WTC11 (cell line): Measurements from ENCODE around the gene MPI. TPM values are rescaled to one million over a fixed set of nuclear protein-coding genes. Genes with fewer than 3 reads are reported as not detected.
"Not testable (repeated sequence)": the region's sequence is repeated elsewhere in the genome, so short reads cannot be mapped to it uniquely, and the experiment has no call there.

Source experiments
- ATAC-seq: fragments of 200-7000 bp; cut with Tn5 transposase; 2 replicates; pipeline ENCODE4 v1.10.0; 2021; ENCODE audit warnings: mild to moderate bottlenecking, moderate library complexity
- CTCF ChIA-PET: fragments of 300-600 bp; sonication (Branson Sonifier 250); formaldehyde crosslinking; loops from one replicate; lab custom pipeline; 2021; ENCODE audit warnings: antibody characterized with exemption; lab: Charles Lee
- POLR2A ChIA-PET: fragments of 350-600 bp; sonication (Branson Sonifier 250); formaldehyde crosslinking; loops from one replicate; lab custom pipeline; 2021; ENCODE audit warnings: antibody characterized with exemption; lab: Charles Lee
- DNase-seq: peaks from one replicate; pipeline ENCODE4 v3.0.0; 2021; ENCODE audit warnings: low spot score
- H3K27ac Mint-ChIP-seq: 2 replicates; pipeline ENCODE4 v1.8.0; 2021; ENCODE audit warnings: mixed read lengths
- H3K27me3 Mint-ChIP-seq: 2 replicates; pipeline ENCODE4 v1.8.0; 2021; ENCODE audit warnings: low read depth, mild to moderate bottlenecking, moderate library complexity, mixed read lengths
- H3K36me3 Mint-ChIP-seq: 2 replicates; pipeline ENCODE4 v1.8.0; 2021; ENCODE audit warnings: mixed read lengths
- H3K4me1 Mint-ChIP-seq: 2 replicates; pipeline ENCODE4 v1.8.0; 2022; ENCODE audit warnings: mixed read lengths
- H3K4me3 Mint-ChIP-seq: 2 replicates; pipeline ENCODE4 v1.8.0; 2021; ENCODE audit warnings: mild to moderate bottlenecking, moderate library complexity, mixed read lengths
- H3K9me3 Mint-ChIP-seq: 2 replicates; pipeline ENCODE4 v1.8.0; 2021; ENCODE audit warnings: mixed read lengths
- GABPB1 ChIP-seq: sonication (generic); formaldehyde crosslinking; IDR thresholded peaks from 2 replicates; pipeline ENCODE4 v1.8.1; 2023; ENCODE audit warnings: mild to moderate bottlenecking, missing genetic modification reagents
- GTF2I ChIP-seq: fragments of 250-450 bp; sonication (Bioruptor Pico); conservative IDR thresholded peaks from 2 replicates; pipeline ENCODE4 v1.4.0; 2021; ENCODE audit warnings: mild to moderate bottlenecking
- IRF2 ChIP-seq: sonication (generic); formaldehyde crosslinking; IDR thresholded peaks from 2 replicates; pipeline ENCODE4 v1.8.0; 2022; ENCODE audit warnings: low read depth, missing genetic modification reagents, borderline replicate concordance
- JUN ChIP-seq: sonication (generic); formaldehyde crosslinking; IDR thresholded peaks from 2 replicates; pipeline ENCODE4 v1.8.0; 2023; ENCODE audit warnings: mild to moderate bottlenecking, missing genetic modification reagents
- SOX15 ChIP-seq: fragments of 250-450 bp; sonication (Bioruptor Pico); IDR thresholded peaks from 2 replicates; pipeline ENCODE4 v1.9.0; 2021; ENCODE audit warnings: mild to moderate bottlenecking
- TEAD4 ChIP-seq: sonication (generic); formaldehyde crosslinking; IDR thresholded peaks from 2 replicates; pipeline ENCODE4 v1.8.0; 2022; ENCODE audit warnings: mild to moderate bottlenecking, missing genetic modification reagents
- TP53 ChIP-seq: sonication (generic); formaldehyde crosslinking; IDR thresholded peaks from 2 replicates; pipeline ENCODE4 v1.8.1; 2023; ENCODE audit warnings: mild to moderate bottlenecking, missing genetic modification reagents
- ZNF121 ChIP-seq: sonication (generic); formaldehyde crosslinking; IDR thresholded peaks from 2 replicates; pipeline ENCODE4 v1.8.0; 2023; ENCODE audit warnings: missing genetic modification reagents
- ZNF232 ChIP-seq: sonication (generic); formaldehyde crosslinking; IDR thresholded peaks from 2 replicates; pipeline ENCODE4 v1.8.0; 2022; ENCODE audit warnings: mild to moderate bottlenecking, missing genetic modification reagents
- ZNF396 ChIP-seq: fragments of 250-450 bp; sonication (Bioruptor Pico); IDR thresholded peaks from 2 replicates; pipeline ENCODE4 v1.8.0; 2021; ENCODE audit warnings: mild to moderate bottlenecking, moderate library complexity, borderline replicate concordance
- total RNA-seq: library from RNA; stranded (reverse); gene quantifications from 3 replicates; pipeline ENCODE4 v1.2.3, GENCODE V29; 2021
- TF ChIP-seq, protein P1 (sequence below): sonication (generic); formaldehyde crosslinking; IDR thresholded peaks from 2 replicates; pipeline ENCODE4 v1.8.0; 2022; ENCODE audit warnings: mild to moderate bottlenecking, missing genetic modification reagents
- TF ChIP-seq, protein P2 (sequence below): sonication (generic); formaldehyde crosslinking; conservative IDR thresholded peaks from 2 replicates; pipeline ENCODE4 v1.8.1; 2023; ENCODE audit warnings: mild to moderate bottlenecking, low read depth, missing genetic modification reagents, moderate library complexity
- TF ChIP-seq, protein P3 (sequence below): sonication (generic); formaldehyde crosslinking; conservative IDR thresholded peaks from 2 replicates; pipeline ENCODE4 v1.8.1; 2022; ENCODE audit warnings: mild to moderate bottlenecking, missing genetic modification reagents
- TF ChIP-seq, protein P4 (sequence below): fragments of 250-450 bp; sonication (Bioruptor Pico); IDR thresholded peaks from 2 replicates; pipeline ENCODE4 v1.9.0; 2021; ENCODE audit warnings: mild to moderate bottlenecking, borderline replicate concordance
- TF ChIP-seq, protein P5 (sequence below): sonication (generic); formaldehyde crosslinking; IDR thresholded peaks from 2 replicates; pipeline ENCODE4 v1.8.1; 2023; ENCODE audit warnings: mild to moderate bottlenecking, missing genetic modification reagents, borderline replicate concordance

The MPI gene
- total RNA-seq, 1 experiment from 2014 or later: 36.3 TPM

DNA sequence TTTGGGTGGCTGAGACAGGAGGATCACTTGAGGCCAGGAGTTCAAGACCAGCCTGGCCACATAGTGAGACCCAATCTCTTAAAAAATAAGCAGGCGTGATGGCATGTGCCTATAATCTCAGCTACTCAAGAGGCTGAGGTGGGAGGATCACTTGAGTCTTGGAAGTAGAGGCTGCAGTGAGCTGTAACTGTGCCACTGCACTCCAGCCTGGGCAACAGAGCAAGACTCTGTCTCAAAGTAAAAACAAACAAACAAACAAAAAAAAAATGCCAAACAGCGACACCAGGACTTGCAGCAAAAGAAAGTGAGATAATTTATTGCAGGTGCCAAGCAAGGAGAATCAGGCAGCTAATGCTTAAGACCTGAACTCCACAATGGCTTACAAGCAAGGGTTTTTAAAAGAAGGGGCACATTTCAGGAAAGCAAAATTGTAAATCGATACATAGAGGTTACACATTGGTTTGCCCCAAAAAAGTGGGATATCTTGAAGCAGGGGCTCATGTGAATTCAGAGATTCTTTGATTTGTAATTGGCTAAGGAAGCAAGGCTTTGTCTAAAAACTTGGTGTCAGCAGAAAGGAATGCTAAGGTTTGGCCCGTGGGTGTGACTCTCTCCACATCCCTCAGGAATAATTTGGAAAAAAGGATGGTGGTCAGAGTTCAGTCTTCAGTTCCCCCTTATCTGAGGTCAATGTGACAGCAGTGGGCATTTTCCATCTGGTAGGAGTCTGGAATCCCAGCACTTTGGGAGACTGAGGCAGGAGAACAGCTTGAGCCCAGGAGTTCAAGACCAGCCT lies 5.2 kb upstream of the MPI start:
- no peak for ATAC-seq
- H3K4me3 Mint-ChIP-seq: no peak overlapping the region
- peaks cover 5% of the 10 kb centered on the region; the same call in 1 of the 2 replicates for H3K36me3 Mint-ChIP-seq
- TF ChIP-seq, protein P1, sequence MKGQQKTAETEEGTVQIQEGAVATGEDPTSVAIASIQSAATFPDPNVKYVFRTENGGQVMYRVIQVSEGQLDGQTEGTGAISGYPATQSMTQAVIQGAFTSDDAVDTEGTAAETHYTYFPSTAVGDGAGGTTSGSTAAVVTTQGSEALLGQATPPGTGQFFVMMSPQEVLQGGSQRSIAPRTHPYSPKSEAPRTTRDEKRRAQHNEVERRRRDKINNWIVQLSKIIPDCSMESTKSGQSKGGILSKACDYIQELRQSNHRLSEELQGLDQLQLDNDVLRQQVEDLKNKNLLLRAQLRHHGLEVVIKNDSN: no peak
- TF ChIP-seq TEAD4 (CRISPR knock-in tag) (no peak), JUN (CRISPR knock-in tag) (no peak), ZNF121 (CRISPR knock-in tag) (no peak), IRF2 (CRISPR knock-in tag) (no peak), SOX15 (no peak), ZNF396 (no peak), GABPB1 (CRISPR knock-in tag) (no peak), GTF2I (CRISPR knock-in tag) (no peak), TP53 (CRISPR knock-in tag) (no peak), ZNF232 (CRISPR knock-in tag) (no peak)
- TF ChIP-seq, protein P2, sequence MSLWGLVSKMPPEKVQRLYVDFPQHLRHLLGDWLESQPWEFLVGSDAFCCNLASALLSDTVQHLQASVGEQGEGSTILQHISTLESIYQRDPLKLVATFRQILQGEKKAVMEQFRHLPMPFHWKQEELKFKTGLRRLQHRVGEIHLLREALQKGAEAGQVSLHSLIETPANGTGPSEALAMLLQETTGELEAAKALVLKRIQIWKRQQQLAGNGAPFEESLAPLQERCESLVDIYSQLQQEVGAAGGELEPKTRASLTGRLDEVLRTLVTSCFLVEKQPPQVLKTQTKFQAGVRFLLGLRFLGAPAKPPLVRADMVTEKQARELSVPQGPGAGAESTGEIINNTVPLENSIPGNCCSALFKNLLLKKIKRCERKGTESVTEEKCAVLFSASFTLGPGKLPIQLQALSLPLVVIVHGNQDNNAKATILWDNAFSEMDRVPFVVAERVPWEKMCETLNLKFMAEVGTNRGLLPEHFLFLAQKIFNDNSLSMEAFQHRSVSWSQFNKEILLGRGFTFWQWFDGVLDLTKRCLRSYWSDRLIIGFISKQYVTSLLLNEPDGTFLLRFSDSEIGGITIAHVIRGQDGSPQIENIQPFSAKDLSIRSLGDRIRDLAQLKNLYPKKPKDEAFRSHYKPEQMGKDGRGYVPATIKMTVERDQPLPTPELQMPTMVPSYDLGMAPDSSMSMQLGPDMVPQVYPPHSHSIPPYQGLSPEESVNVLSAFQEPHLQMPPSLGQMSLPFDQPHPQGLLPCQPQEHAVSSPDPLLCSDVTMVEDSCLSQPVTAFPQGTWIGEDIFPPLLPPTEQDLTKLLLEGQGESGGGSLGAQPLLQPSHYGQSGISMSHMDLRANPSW: no peak
- TF ChIP-seq, protein P3, sequence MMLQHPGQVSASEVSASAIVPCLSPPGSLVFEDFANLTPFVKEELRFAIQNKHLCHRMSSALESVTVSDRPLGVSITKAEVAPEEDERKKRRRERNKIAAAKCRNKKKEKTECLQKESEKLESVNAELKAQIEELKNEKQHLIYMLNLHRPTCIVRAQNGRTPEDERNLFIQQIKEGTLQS (CRISPR knock-in tag): no peak
- TF ChIP-seq, protein P4, sequence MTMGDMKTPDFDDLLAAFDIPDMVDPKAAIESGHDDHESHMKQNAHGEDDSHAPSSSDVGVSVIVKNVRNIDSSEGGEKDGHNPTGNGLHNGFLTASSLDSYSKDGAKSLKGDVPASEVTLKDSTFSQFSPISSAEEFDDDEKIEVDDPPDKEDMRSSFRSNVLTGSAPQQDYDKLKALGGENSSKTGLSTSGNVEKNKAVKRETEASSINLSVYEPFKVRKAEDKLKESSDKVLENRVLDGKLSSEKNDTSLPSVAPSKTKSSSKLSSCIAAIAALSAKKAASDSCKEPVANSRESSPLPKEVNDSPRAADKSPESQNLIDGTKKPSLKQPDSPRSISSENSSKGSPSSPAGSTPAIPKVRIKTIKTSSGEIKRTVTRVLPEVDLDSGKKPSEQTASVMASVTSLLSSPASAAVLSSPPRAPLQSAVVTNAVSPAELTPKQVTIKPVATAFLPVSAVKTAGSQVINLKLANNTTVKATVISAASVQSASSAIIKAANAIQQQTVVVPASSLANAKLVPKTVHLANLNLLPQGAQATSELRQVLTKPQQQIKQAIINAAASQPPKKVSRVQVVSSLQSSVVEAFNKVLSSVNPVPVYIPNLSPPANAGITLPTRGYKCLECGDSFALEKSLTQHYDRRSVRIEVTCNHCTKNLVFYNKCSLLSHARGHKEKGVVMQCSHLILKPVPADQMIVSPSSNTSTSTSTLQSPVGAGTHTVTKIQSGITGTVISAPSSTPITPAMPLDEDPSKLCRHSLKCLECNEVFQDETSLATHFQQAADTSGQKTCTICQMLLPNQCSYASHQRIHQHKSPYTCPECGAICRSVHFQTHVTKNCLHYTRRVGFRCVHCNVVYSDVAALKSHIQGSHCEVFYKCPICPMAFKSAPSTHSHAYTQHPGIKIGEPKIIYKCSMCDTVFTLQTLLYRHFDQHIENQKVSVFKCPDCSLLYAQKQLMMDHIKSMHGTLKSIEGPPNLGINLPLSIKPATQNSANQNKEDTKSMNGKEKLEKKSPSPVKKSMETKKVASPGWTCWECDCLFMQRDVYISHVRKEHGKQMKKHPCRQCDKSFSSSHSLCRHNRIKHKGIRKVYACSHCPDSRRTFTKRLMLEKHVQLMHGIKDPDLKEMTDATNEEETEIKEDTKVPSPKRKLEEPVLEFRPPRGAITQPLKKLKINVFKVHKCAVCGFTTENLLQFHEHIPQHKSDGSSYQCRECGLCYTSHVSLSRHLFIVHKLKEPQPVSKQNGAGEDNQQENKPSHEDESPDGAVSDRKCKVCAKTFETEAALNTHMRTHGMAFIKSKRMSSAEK (CRISPR knock-in tag): no peak
- DNase-seq: no peak
- ChIA-PET CTCF (interaction anchor here (0.6 to 4.2 kb wide), 2 partner anchors 17 to 108 kb away, joined by 3 to 27 read pairs; no protein-coding TSS in a partner anchor), POLR2A (no interaction called here)
- no peak overlapping the region for H3K27ac Mint-ChIP-seq
- peaks cover 14% of the 10 kb centered on the region for H3K4me1 Mint-ChIP-seq
- H3K27me3 Mint-ChIP-seq: peaks cover 8% of the 10 kb centered on the region
- peaks cover 6% of the 10 kb centered on the region for H3K9me3 Mint-ChIP-seq

DNA sequence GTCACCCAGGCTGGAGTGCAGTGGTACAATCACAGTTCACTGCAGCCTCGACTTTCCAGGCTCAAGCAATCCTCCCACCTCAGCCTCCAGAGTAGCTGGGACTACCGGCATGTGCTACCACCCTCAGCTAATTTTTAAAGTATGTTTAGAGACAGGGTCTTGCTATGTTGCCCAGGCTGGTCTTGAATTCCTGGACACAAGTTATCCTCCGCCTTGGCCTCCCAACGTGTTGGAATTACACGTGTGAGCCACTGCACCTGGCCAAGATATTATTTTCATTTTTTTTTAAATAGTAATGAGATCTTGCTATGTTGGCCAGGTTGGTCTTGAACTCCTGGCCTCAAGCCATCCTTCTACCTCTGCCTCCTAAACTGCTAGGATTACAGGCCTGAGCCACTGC lies 4.4 kb upstream of the MPI start:
- H3K9me3 Mint-ChIP-seq: peaks cover 6% of the 10 kb centered on the region
- TF ChIP-seq, protein P5, sequence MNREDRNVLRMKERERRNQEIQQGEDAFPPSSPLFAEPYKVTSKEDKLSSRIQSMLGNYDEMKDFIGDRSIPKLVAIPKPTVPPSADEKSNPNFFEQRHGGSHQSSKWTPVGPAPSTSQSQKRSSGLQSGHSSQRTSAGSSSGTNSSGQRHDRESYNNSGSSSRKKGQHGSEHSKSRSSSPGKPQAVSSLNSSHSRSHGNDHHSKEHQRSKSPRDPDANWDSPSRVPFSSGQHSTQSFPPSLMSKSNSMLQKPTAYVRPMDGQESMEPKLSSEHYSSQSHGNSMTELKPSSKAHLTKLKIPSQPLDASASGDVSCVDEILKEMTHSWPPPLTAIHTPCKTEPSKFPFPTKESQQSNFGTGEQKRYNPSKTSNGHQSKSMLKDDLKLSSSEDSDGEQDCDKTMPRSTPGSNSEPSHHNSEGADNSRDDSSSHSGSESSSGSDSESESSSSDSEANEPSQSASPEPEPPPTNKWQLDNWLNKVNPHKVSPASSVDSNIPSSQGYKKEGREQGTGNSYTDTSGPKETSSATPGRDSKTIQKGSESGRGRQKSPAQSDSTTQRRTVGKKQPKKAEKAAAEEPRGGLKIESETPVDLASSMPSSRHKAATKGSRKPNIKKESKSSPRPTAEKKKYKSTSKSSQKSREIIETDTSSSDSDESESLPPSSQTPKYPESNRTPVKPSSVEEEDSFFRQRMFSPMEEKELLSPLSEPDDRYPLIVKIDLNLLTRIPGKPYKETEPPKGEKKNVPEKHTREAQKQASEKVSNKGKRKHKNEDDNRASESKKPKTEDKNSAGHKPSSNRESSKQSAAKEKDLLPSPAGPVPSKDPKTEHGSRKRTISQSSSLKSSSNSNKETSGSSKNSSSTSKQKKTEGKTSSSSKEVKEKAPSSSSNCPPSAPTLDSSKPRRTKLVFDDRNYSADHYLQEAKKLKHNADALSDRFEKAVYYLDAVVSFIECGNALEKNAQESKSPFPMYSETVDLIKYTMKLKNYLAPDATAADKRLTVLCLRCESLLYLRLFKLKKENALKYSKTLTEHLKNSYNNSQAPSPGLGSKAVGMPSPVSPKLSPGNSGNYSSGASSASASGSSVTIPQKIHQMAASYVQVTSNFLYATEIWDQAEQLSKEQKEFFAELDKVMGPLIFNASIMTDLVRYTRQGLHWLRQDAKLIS (CRISPR knock-in tag): no peak
- TF ChIP-seq ZNF121 (CRISPR knock-in tag): 0 out of 2 replicates have a peak, but pooled peaks have one; percentile 22
- TF ChIP-seq, protein P2: no peak
- TF ChIP-seq, all 79 proteins: peak for 1
- no peak overlapping the region for H3K4me3 Mint-ChIP-seq
- peaks cover 8% of the 10 kb centered on the region for H3K27me3 Mint-ChIP-seq
- ChIA-PET POLR2A (no interaction called here), CTCF (interaction anchor here (0.6 to 4.2 kb wide), 2 partner anchors 16 to 107 kb away, joined by 3 to 27 read pairs; no protein-coding TSS in a partner anchor)
- DNase-seq (no peak), ATAC-seq (no peak)
- H3K27ac Mint-ChIP-seq: no peak overlapping the region
- peaks cover 16% of the 10 kb centered on the region for H3K4me1 Mint-ChIP-seq
- H3K36me3 Mint-ChIP-seq: peaks cover 7% of the 10 kb centered on the region; the same call in 1 of the 2 replicates

DNA sequence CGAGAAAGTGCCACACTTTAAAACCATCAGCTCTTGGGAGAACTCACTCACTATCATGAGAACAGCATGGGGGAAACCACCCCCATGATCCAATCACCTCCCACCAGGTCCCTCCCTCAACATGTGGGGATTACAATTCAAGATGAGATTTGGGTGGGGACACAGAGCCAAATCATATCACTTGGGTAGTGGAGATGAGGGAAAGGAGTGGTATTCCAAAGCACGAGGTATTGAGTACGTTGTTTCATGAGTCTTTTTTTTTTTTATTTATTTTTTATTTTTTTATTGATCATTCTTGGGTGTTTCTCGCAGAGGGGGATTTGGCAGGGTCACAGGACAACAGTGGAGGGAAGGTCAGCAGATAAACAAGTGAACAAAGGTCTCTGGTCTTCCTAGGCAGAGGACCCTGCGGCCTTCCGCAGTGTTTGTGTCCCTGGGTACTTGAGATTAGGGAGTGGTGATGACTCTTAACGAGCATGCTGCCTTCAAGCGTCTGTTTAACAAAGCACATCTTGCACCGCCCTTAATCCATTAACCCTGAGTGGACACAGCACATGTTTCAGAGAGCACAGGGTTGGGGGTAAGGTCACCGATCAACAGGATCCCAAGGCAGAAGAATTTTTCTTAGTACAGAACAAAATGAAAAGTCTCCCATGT lies 2.2 kb upstream of the MPI start:
- H3K27me3 Mint-ChIP-seq, H3K4me3 Mint-ChIP-seq, POLR2A ChIA-PET, H3K27ac Mint-ChIP-seq, ATAC-seq, H3K9me3 Mint-ChIP-seq, DNase-seq: not testable (repeated sequence)
- H3K4me1 Mint-ChIP-seq: peaks cover 22% of the 10 kb centered on the region
- peaks cover 16% of the 10 kb centered on the region; the same call in 1 of the 2 replicates for H3K36me3 Mint-ChIP-seq
- CTCF ChIA-PET: interaction anchor here (1.2 to 1.4 kb wide), 2 partner anchors 14 to 127 kb away, joined by 3 read pairs; no protein-coding TSS in a partner anchor
